ENCODE results near the gene CWH43.
"Not testable (repeated sequence)": the region's sequence is repeated elsewhere in the genome, so short reads cannot be mapped to it uniquely, and the experiment has no call there.

Gene CWH43

GRCh38 chr4:48968814-48969213, 17.3 kb upstream of the CWH43 start:
- DNase-seq: no peak
- Histone ChIP-seq H3K36me3 (no peaks in the 10 kb centered on the region), H3K4me3 (ENCODE audit: low read depth, low read length) (no peak overlapping the region), H3K9me3 (ENCODE audit: severe bottlenecking) (no peaks in the 10 kb centered on the region), H3K27me3 (ENCODE audit: insufficient read depth, low read depth, severe bottlenecking) (no peaks in the 10 kb centered on the region), H3K27ac (no peak overlapping the region)
- TF ChIP-seq CTCF (IDR thresholded peaks at IDR 0.05; ENCODE audit: low read depth, low read length): no peak

GRCh38 chr4:48970471-48970921, 15.6 kb upstream of the CWH43 start:
- Histone ChIP-seq H3K27ac (no peak overlapping the region), H3K4me3 (ENCODE audit: low read depth, low read length) (no peak overlapping the region), H3K36me3 (no peaks in the 10 kb centered on the region), H3K9me3 (ENCODE audit: severe bottlenecking) (no peaks in the 10 kb centered on the region), H3K27me3 (ENCODE audit: insufficient read depth, low read depth, severe bottlenecking) (no peaks in the 10 kb centered on the region)
- DNase-seq: no peak
- TF ChIP-seq CTCF (IDR thresholded peaks at IDR 0.05; ENCODE audit: low read depth, low read length): no peak

DNA sequence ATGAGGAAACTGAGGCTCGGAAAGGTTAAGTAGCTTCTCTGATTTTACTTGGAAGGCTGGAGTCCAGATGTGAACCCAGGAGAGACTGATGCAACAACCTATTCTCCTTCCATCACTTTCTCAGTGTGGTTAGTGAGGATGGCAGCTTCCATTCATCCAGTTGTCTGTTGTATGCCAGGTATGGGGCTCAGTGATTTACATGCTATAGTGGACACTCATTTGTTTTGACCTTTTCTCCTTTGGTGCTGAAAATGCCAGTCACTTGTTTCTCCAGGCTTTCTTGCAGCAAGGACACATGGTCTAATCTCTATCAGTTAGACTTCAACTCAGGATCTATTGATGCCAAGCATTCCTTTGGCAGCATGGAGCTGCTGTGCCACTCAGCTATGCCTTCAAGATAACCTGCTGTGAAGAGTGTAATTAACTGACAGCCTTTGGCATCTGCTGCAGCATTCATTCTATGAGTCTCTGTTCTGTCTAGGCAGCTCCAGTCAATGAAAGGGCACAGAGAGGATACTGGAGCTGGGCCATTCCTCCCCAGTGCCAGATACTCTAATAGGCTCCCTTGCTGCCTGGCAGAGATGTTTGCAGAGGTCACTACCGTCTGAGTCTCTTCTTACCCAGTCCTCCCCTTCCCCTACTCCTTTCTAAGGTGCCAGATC, 11.0 kb upstream of the CWH43 start:
- Histone ChIP-seq H3K27me3 (ENCODE audit: insufficient read depth, low read depth, severe bottlenecking) (no peaks in the 10 kb centered on the region), H3K4me3 (ENCODE audit: low read depth, low read length) (no peak overlapping the region), H3K9me3 (ENCODE audit: severe bottlenecking) (no peaks in the 10 kb centered on the region), H3K27ac (no peak overlapping the region), H3K36me3 (no peaks in the 10 kb centered on the region)
- TF ChIP-seq CTCF (IDR thresholded peaks at IDR 0.05; ENCODE audit: low read depth, low read length): no peak
- DNase-seq: no peak

- no peak for DNase-seq
These were observed 10.0 kb upstream of the CWH43 start for GRCh38 chr4:48976041-48976440.

GRCh38 chr4:48979914-48980579, 6.0 kb upstream of the CWH43 start:
- TF ChIP-seq CTCF (IDR thresholded peaks at IDR 0.05; ENCODE audit: low read depth, low read length): no peak
- no peak for DNase-seq
- H3K27ac ChIP-seq: no peak overlapping the region

More at GRCh38 chr4:48976041-48976440, 10.0 kb upstream of the CWH43 start:
- Histone ChIP-seq H3K27ac (no peak overlapping the region), H3K9me3 (ENCODE audit: severe bottlenecking) (no peaks in the 10 kb centered on the region), H3K36me3 (no peaks in the 10 kb centered on the region), H3K4me3 (ENCODE audit: low read depth, low read length) (no peak overlapping the region), H3K27me3 (ENCODE audit: insufficient read depth, low read depth, severe bottlenecking) (no peaks in the 10 kb centered on the region)
- no peak for TF ChIP-seq CTCF (IDR thresholded peaks at IDR 0.05; ENCODE audit: low read depth, low read length)

DNA sequence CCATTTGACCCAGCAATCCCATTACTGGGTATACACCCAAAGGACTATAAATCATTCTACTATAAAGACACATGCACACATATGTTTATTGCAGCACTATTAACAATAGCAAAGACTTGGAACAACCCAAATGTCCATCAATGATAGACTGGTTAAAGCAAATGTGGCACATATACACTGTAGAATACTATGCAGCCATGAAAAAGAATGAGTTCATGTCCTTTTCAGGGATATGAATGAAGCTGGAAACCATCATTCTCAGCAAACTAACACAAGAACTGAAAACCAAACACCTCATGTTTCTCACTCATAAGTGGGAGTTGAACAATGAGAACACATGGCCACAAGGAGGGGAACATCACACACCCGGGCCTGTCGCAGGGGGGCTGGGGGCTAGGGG, 2.1 kb upstream of the CWH43 start:
- not testable (repeated sequence) for H3K27ac ChIP-seq; DNase-seq; H3K9me3 ChIP-seq (ENCODE audit: severe bottlenecking); H3K4me3 ChIP-seq (ENCODE audit: low read depth, low read length); H3K27me3 ChIP-seq (ENCODE audit: insufficient read depth, low read depth, severe bottlenecking); H3K36me3 ChIP-seq

More at GRCh38 chr4:48979914-48980579, 6.0 kb upstream of the CWH43 start:
- no peaks in the 10 kb centered on the region for H3K36me3 ChIP-seq
- H3K27me3 ChIP-seq (ENCODE audit: insufficient read depth, low read depth, severe bottlenecking): no peaks in the 10 kb centered on the region
- peaks cover 3% of the 10 kb centered on the region for H3K9me3 ChIP-seq (ENCODE audit: severe bottlenecking)
- H3K4me3 ChIP-seq (ENCODE audit: low read depth, low read length): no peak overlapping the region
